ENCODE measurements around the gene BTG1.

Gene BTG1, protein sequence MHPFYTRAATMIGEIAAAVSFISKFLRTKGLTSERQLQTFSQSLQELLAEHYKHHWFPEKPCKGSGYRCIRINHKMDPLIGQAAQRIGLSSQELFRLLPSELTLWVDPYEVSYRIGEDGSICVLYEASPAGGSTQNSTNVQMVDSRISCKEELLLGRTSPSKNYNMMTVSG

DNA sequence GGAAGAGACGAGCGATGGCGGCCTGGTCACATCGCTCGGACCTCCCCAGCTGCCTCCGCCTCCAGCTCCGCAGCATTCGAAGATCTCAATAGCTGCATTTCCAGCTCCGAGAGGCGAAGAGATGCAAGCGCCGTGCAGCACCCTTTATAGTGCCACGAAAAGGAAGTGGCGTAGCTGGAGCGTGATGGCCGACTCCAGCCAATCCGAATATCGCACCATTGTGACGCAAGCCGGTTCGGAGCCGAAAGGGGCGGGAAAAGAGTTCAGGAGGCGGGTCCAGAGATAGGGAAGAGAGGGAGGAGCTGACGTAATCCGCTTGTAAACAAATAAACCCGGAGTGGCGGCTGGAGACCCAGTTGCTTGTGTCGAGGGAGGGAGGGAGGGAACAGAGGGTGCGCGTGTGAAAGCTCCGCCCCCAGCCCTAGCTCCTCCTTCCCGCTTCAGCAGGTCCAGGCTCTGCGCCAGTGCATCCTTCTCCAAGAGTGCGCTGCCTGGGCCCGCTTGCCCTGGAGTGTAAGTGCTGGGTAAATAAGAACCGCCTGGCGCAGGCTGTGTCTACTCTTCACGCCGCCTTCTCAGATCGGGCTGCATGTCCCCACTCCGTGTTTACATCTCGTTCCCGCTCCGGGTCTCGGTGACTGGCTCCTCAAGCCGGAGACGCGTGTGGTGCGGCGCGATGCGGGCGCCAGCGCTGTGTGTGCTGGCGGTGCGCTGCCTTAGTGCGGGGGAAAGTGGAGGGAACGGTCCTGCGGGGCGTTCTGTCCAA lies at the start of gene BTG1:
BTG1 (minus strand) TSS at position 116 of the 766 bp plus-strand sequence. CDS start 311 bp downstream, outside the sequence.
- DNase-seq = peak; percentile 97 to 99

DNA sequence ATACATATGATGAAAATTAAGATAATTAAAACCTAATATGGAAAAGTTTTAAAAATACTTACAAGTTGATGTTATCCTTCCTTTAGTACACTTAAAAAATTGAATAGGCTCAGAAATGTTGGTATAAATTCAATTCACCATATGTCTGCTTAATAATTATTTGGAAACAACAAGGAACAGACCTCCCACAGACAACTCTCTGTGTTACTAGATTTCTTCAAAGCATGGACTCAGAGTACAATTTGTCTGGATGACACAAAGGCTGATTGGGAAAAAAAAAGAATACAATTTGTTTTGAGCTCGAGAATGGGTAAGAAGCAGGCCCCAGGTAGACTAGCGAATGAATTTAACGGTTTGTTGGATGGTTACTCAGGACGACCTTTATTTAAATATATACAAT lies 48.9 kb upstream of the BTG1 start:
- no peak for DNase-seq

DNA sequence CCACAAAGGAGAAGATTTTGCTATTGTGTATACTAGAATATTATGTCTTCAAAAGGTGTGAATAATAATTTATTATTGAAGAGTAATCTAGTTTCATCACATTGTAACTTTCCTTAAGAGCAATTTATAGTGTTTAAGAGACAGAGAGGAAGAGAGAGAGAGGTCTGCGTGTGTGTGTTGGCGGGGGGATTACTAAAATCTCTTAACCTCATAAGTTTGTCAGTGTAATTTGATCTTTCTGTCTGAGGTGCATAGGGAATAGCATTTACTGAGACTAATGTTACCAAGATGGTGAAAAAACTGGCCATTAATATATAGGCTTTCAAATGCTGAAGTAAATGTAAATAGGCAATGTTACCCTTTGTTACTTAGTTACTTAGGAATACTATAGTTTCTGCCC lies 48.2 kb upstream of the BTG1 start:
- no peak for DNase-seq

DNA sequence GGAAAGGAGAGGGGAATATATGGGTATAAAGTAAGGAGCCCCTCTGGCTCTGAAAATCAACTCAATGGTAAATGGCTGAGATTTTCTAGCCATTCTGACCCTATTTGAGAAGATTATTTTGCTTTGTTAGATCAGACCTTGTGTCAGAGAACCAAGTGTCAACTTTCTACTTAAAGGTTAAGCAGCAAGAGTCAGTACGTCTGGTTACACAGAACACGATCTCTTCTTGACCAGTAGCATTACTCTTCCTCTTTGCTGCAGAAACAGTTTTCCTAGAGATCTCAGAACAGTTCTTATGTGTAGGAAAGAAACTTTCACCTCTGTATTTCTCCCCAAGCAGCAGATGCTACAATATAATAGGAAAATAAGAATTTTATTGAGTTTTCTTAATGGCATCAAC lies 47.4 kb upstream of the BTG1 start:
- DNase-seq = no peak

DNA sequence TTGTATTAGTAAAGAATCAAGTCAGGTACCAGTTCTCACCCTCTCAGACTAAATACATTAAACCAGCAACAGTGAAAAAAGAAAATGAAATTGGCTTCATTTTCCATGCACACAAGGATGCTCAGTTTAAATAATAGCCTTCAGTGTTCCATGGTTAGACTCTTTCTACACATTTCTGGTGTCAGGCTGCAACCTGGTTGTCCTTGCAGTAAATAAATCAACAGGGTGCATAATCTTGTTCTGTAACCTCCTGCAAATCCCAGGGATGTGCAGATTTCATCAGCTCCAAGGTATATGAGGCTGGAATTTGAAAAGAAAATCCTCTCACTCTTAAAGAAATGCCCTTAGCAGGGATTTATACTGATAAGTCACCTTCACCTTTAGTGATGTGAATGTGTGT lies 46.7 kb upstream of the BTG1 start:
- no peak for DNase-seq

DNA sequence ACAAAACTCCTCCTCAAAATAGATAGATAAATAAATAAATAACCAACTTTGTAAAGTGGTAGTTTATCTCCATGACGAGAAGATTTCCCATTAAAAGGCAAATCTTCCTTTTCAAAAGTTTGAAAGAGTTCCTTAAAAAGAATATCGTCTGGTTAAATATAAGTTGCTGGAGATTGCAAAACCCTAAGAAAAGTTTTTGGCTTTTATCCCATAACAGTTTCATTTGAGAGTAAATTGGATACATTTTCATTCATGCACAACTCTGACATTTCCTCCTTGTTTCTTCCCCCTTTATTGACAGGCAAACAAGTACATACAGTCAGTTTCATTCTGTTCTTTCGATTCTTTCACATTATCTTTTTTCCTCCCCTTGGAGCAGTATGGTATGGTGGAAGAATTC lies 45.4 kb upstream of the BTG1 start:
- DNase-seq = no peak

DNA sequence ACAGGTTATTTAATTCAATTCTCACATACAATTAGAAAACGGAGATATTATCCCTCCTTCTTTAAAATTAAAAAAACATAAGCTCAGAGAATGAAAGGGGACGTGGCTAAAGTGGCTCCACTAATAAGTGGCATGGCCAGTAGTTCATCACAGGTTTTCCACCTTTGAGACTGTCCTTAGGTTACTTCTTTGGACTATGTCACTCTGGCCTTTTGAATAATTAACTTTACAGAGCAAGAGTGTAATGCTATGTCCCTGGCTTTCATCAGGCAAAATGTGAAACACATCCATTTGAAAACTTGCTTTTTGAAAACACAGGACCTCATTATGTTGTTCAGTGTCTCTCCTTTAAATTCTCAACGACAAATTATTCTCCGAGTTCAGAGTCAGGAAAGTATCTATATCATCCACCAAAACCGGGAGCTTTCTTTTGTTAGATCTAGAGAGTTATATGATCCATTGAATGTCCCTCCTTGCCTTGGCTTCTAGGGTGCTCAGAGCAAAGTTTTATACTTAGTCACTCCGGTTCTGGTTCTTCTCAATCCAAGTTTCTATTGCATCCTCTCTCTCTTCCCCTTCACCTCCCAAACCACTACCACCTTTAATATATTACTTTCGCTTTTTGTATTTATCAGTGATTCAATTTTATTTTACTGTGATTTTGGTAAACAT lies 43.0 kb upstream of the BTG1 start:
- DNase-seq = no peak

DNA sequence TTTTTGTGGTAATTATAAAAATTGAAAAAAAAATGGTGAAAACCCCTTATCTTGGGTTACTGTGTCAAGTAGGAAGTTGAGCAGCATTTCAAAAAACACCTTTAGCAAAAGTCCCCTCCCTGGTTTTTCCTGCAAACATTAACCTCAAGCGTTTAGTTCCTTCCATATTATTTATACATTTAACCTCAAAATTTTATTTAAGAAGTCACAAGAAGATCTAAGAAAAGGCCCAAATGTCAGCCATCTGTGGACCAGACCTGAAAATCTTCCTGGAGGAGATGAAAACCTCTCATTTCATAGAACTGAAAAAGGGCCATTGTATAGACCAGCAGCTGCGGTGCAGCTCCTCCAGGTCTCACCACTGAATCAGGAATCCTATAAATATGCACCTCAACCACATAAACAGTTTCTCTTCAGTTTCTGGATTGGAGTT lies 40.4 kb upstream of the BTG1 start:
- no peak for DNase-seq

DNA sequence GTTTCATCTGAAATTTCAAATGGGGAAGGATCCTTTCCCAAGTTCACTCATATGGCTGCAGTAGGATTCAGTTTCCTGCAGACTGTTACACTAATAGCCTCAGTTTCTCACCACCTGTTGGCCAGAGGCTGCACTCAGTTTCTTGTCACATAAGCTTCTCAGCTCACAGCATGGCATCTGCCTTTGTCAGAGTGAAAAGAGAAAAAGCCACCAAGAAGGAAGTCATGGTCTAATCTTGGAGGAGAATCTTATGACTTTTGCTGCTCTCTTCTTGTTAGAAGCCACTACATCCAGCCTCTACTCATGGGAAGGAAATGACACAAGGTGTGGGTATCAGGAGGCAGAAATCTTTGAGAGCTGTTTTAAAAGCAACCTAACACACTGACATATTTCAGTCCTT lies 39.4 kb upstream of the BTG1 start:
- no peak for DNase-seq

DNA sequence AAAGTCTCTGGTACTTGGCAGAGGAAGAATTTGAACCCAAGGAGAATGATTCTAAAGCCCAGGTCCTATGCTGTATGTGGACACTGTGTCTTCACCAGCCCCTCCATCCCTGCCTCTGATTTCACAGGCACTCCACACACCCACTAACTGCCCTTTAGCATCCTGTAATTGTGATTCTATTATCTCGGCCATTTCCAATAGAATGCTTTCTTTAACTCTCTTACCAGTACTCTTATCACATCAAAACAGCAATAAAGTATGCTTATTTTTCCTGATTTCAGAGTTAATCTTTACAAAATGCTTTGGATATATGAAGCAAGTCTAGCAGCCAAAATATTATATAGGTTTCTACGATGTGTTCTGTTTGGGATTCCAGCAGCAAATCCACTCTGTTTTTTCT lies 37.9 kb upstream of the BTG1 start:
- no peak for DNase-seq

DNA sequence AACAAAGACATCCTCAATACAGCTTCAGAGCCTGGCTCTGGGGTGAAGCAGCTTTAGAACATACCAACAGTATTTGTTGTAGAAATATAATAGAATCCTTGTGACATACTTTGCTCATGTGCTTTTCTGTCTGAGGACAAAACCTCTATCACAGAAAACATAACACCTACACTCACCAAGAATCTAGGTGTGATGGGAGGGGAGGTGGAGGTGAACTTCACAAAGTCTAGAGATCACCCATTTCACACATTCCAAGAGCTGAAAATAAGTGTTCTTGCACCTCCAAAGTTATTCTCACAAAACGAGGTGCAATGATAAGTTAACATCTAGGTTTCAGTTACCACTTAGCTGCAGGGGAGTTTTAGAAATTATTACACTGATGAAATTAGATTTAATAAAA lies 32.7 kb upstream of the BTG1 start:
- DNase-seq = no peak

DNA sequence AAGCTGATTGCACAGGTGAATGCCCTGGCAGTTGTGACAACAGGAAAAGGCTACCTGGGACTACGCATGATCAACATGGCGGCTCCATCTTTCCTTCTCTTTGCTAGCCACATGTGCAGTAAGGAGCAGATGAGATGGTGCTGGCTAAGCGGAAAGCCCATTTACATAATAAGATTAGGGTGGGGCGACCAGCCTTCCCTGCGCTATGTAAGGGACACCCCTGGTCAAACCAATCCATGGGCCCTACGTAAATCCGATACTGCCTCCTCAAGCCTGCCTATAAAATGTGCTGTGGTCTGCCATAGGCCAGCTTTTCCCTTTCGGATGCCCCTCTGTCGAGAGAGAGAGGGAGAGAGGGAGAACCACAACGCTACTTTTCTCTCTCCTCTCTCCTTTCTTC lies 31.0 kb upstream of the BTG1 start:
- DNase-seq = no peak

DNA sequence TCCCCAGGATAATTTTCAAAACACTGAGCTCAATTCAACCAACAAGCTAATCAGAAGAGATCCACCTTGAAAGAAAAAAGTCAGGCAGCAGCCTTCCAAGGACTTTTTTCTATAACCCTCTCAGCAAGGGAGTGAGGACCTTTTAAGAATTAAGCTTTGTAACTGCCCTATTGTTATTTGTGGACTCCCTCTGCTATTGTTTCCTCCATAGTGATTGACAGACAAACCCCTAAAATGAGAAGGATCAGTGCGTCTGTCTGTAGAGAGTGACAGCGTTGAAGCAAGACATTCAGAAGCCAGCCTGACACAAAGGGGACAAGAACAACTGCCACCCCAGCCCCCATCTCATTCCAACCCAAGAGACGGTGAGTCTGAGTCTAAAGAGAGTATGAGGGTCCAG lies 30.3 kb upstream of the BTG1 start:
- no peak for DNase-seq

DNA sequence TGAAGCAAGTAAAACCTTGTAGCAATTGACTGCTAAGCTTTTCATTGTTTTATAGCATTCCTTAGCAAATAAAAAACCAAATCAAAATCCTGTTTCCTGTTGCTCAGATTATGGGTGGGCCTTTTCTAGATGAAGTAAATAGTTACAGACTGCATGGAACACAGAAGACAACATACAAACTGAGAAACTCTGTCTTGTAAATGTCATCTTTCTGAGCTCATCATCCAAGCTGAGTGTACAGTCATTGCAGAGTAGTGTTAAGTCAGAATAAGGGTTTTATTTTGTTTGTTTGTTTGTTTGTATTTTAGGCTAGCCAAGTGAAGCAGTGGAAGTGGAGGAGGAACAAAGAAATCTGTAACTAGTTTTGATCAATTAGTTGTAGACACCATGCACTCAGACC lies 24.4 kb upstream of the BTG1 start:
- no peak for DNase-seq

DNA sequence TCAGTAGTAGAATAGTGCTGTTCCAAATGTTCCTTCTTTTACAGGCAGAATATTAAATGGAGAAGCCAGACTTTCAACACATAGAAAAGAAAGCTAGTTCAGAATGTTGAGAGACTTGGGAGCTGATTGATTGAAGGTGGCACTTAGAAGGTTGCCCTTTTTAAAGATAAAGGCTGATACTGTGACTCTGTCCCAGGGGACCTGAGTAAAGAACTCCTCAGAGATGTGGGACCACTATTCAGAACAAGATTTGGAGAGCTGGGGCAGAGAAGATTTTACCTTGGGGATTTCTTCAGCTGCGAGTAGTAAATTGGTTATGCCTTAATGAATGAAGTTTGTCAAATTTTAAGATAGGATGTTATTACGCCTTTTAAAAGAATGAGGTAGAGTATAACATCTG lies 21.4 kb upstream of the BTG1 start:
- no peak for DNase-seq

DNA sequence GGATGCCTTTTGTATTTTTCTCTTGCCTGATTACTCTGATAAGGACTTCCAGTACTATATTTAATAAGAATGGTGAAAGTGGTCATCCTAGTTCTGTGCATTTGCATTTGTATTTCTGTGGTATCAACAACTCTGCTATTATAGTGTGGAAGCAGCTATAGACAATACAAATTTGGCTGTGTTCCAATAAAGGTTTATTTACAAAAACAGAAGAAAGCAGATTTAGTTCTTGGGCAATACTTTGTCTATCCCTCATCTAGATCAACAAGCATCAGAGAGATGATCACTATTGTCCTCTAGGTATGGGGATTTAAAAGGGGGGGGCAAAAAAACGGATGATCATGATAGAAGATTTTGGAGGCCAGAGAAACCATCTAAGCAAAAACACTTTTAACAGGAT lies 19.1 kb upstream of the BTG1 start:
- DNase-seq = no peak

DNA sequence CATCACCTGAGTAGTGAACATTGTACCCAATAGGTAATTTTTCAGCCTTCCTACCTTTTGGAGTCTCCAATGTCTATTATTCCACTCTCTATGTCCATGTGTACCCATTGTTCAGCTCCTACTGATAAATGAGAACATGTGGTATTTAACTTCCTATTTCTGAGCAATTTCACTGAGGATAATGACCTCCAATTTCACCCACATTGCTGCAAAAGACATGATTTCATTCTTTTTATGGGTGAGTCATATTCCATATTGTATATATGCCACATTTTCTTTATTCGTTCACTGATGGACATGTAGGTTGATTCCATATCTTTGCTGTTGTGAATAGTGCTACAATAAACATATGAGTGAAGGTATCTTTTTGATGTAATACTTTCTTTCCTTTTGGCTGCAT lies 16.4 kb upstream of the BTG1 start:
- no peak for DNase-seq

DNA sequence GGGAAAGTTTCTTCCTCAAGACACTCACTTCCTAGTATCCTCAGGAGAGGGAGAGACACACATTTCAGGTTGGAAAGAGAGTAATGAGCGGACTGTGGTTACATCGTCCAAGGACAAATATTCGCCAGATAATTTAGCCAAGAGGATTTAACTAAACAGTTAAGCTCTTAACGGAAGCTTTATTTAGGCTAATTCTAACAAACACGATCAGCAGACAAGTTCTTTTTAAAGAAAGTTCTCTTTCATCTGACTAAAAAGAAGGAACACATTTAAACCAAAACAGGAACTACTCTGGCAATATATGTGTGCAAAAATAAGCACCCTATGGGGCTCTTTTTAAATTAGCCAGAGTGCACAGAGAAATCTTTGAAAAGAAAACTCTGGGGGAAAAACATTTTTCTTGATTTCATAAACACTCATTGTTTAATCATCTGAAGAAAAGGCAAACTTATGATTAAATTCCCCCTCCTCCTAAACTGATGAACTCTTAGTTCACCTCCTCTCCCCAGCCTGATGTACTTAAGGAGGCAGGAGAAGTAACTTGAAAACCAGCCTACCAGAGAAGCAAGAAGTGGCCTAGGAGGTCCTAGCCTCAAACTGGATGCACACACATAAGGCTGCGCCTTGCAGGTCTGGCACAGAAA lies 13.3 kb upstream of the BTG1 start:
- DNase-seq = no peak

DNA sequence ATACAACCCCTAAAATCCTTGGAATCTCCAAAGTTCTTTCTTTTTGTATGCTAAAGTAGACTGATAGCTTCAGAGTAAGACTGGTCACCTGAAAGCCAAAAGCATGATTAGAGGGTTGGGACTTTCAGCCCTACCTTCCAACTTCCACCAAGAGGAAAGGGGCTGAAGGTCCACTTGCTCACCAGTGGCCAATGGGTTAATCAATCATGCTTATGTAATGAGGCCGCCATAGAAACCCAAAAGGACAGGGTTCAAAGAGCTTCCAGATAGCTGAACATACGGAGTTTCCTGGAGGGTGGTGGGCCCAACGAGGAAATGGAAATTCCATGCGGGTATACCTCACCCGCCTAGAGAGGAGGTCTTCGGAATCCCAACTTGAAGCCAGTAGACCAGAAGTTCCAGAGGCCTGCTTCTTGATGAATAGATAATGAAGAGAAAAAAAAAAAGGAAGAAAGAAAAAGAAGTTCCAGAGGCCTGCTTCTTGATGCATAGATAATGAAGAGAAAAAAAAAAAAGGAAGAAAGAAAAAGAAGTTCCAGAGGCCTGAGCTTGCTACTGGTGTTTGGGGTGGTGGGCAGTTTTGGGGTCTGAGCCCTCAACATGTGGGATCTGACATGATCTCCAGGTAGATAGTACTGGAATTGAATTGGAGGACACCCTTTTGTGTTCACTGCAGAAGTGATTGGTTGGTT lies 11.2 kb upstream of the BTG1 start:
- no peak for DNase-seq

DNA sequence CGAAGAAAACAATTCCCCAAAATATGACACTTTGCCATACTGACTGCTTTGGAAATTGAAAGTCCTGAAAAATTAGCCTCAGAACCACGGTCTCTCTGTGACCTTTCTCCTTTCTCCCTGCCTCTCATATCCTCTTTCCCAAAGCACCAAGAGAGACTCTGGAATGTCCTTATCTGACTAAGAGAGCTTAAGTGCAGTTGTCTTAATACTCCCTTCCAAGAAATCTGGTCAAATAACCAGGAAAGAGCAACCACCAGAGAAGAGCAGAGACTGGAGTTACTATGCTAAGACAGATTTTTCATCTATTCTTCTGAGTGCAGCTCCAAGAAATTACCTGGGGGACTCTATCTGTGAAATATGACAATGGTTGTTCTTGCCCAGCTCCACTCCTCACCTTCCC lies 10.5 kb upstream of the BTG1 start:
- no peak for DNase-seq

DNA sequence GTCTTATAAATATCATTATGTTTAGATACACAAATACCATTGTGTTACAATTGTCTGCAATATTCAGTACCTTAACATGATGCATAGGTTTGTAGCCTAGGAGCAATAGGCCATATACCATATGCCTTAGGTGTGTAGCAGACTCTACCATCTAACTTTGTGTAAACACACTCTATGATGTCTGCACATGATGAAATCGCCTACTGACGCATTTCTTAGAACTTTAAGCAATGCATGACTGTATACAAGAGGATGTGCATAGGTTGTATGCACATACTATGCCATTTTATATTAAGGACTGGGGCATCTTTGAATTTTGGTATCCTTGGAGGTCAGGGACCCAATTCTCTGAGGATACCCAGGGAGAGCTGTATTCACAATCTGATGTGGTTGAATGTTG lies 10.1 kb upstream of the BTG1 start:
- DNase-seq = no peak

DNA sequence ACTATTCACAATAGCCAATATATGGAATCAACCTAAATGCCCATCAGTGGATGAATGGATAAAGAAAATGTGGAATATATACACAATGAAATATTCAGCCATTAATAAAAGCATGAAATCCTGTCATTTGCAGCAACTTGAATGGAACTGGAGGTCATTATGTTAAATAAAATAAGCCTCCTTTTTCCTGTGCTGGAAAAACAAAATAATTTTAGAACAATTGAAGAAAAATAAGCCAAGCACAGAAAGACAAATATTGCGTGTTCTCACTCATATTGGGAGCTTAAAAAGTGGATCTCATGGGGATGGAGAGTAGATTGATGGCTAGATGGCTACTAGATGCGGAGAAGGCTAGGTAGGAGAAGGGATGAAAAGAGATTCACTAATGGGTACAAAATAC lies 6.3 kb upstream of the BTG1 start:
- DNase-seq = no peak

DNA sequence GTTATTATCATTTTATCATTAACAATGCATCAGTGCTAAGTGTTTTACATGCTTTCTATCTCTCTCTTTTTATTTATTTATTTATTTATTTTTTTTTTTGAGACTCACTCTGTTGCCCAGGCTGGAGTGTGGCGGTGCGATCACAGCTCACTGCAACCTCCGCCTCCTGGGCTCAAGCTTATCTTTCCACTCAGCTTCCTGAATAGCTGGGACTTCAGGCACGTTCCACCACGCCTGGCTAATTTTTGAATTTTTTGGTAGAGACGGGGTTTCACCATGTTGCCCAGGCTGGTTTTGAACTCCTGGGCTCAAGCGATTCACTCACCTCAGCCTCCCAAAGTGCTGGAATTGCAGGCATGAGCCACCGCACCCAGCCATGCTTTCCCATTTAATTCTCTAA lies 3.9 kb upstream of the BTG1 start:
- no peak for DNase-seq
